Parietal lobe (tissue), 1 donor: ENCODE measurements around the gene QPRT. TPM values are rescaled to one million over a fixed set of nuclear protein-coding genes. Genes with fewer than 3 reads are reported as not detected.

Experiments used
- total RNA-seq: library from RNA; depleted of rRNA; stranded (reverse); fragments of >200 nt; gene quantifications from one replicate; pipeline ENCODE4 v1.2.3, GENCODE V29; 2014

Gene QPRT
- total RNA-seq: 2.8 TPM

GRCh38 chr16:29678691-29679267 lies at the start of gene QPRT:
Gene QPRT (plus strand): TSS chr16:29679180. CDS start chr16:29679198, 18 bp downstream.

GRCh38 chr16:29663016-29663806 lies 15.8 kb upstream of the QPRT start, which contains the start of gene SPN:
Gene SPN (plus strand): TSS chr16:29663247. CDS start chr16:29663729, 482 bp downstream.

GRCh38 chr16:29745853-29746345 lies 66.9 kb downstream of the QPRT start, which contains the start of gene C16orf54:
Gene C16orf54 (minus strand): TSS chr16:29745990. CDS start chr16:29744951, 1,039 bp downstream.

Other genes with a start within 250 kb of the QPRT start
- 43.2 TPM for gene BOLA2, start 224.8 kb upstream of the QPRT start, total RNA-seq
- gene SLX1B, start 224.6 kb upstream of the QPRT start, total RNA-seq: 6.3 TPM
- gene SULT1A4, start 219.3 kb upstream of the QPRT start, total RNA-seq: 3.8 TPM
- 90.1 TPM for gene NPIPB12, start 172.8 kb upstream of the QPRT start, total RNA-seq
- under 0.01 TPM for gene SPN, start 15.9 kb upstream of the QPRT start, total RNA-seq
- gene C16orf54, start 66.8 kb downstream of the QPRT start, total RNA-seq: 0.31 TPM
- not detected for gene ZG16, start 99.1 kb downstream of the QPRT start, total RNA-seq
- 52.9 TPM for gene KIF22, start 111.6 kb downstream of the QPRT start, total RNA-seq
- gene MAZ, start 127.3 kb downstream of the QPRT start, total RNA-seq: 292 TPM
- 36.0 TPM for gene PRRT2, start 133.0 kb downstream of the QPRT start, total RNA-seq
- gene PAGR1, start 137.0 kb downstream of the QPRT start, total RNA-seq: 18.8 TPM
- gene MVP, start 141.3 kb downstream of the QPRT start, total RNA-seq: 5.6 TPM
- 48.8 TPM for gene CDIPT, start 184.0 kb downstream of the QPRT start, total RNA-seq
- 52.0 TPM for gene SEZ6L2, start 220.4 kb downstream of the QPRT start, total RNA-seq
- gene ASPHD1, start 221.3 kb downstream of the QPRT start, total RNA-seq: 13.1 TPM
- 36.6 TPM for gene KCTD13, start 247.0 kb downstream of the QPRT start, total RNA-seq